Stimulated activated CD8-positive, alpha-beta memory T cell treated with anti-CD3 and anti-CD28 coated beads, Interleukin-4, amount 100 ng/mL, for 4 hours (primary cell): ENCODE measurements around the gene SUPT3H.
"Not testable (repeated sequence)": the region's sequence is repeated elsewhere in the genome, so short reads cannot be mapped to it uniquely, and the experiment has no call there.

Experiments used
- DNase-seq, 2 donors: peaks; one replicate each; pipeline ENCODE4 v3.0.0-alpha.2; 2020; ENCODE audit warnings: low read depth in 2 of 2, low spot score in 1 of 2

SUPT3H gene

GRCh38 chr6:45072016-45072415, 305.7 kb downstream of the SUPT3H start:
- no peak for DNase-seq

GRCh38 chr6:45069091-45069490, 308.6 kb downstream of the SUPT3H start:
- DNase-seq, result no peak

GRCh38 chr6:45067446-45067845, 310.3 kb downstream of the SUPT3H start:
- not testable (repeated sequence) for DNase-seq

GRCh38 chr6:45062659-45063058, 315.1 kb downstream of the SUPT3H start:
- not testable (repeated sequence) for DNase-seq

GRCh38 chr6:45057711-45058110, 320.0 kb downstream of the SUPT3H start:
- DNase-seq, result no peak

GRCh38 chr6:45054610-45055009, 323.1 kb downstream of the SUPT3H start:
- DNase-seq, result no peak

GRCh38 chr6:45052325-45052724, 325.4 kb downstream of the SUPT3H start:
- DNase-seq, result no peak

GRCh38 chr6:45049188-45049843, 328.4 kb downstream of the SUPT3H start:
- DNase-seq, result no peak

- DNase-seq, result no peak
Measured at GRCh38 chr6:45047573-45047972, 330.2 kb downstream of the SUPT3H start.

- no peak for DNase-seq
Measured at GRCh38 chr6:45045253-45045601, 332.5 kb downstream of the SUPT3H start.

- no peak for DNase-seq
Measured at GRCh38 chr6:45044510-45045252, 333.1 kb downstream of the SUPT3H start.

- DNase-seq, result no peak
Measured at GRCh38 chr6:45044086-45044485, 333.6 kb downstream of the SUPT3H start.

- not testable (repeated sequence) for DNase-seq
Measured at GRCh38 chr6:45042673-45043072, 335.1 kb downstream of the SUPT3H start.

- DNase-seq, result no peak
Measured at GRCh38 chr6:45038226-45038625, 339.5 kb downstream of the SUPT3H start.

GRCh38 chr6:45036103-45036502, 341.6 kb downstream of the SUPT3H start:
- DNase-seq, result no peak

GRCh38 chr6:45032426-45032825, 345.3 kb downstream of the SUPT3H start:
- DNase-seq, result no peak

- DNase-seq, result no peak
Measured at GRCh38 chr6:45031601-45032000, 346.1 kb downstream of the SUPT3H start.

- DNase-seq, result no peak
Measured at GRCh38 chr6:45027126-45027525, 350.6 kb downstream of the SUPT3H start.

GRCh38 chr6:45026003-45026516, 351.7 kb downstream of the SUPT3H start:
- DNase-seq, result no peak

GRCh38 chr6:45024610-45025009, 353.1 kb downstream of the SUPT3H start:
- no peak for DNase-seq

- no peak for DNase-seq
Measured at GRCh38 chr6:45021676-45022075, 356.1 kb downstream of the SUPT3H start.

- no peak for DNase-seq
Measured at GRCh38 chr6:45012687-45013086, 365.0 kb downstream of the SUPT3H start.

GRCh38 chr6:45009576-45009975, 368.2 kb downstream of the SUPT3H start:
- DNase-seq, result no peak
